Measurements from ENCODE around the gene SAMD3. TPM values are rescaled to one million over a fixed set of nuclear protein-coding genes. Genes with fewer than 3 reads are reported as not detected.
"Not testable (repeated sequence)": the region's sequence is repeated elsewhere in the genome, so short reads cannot be mapped to it uniquely, and the experiment has no call there.

The SAMD3 gene
- total and polyA plus RNA-seq, 8 donors, result 0.19 to 5.9 (median 1.4) TPM

DNA sequence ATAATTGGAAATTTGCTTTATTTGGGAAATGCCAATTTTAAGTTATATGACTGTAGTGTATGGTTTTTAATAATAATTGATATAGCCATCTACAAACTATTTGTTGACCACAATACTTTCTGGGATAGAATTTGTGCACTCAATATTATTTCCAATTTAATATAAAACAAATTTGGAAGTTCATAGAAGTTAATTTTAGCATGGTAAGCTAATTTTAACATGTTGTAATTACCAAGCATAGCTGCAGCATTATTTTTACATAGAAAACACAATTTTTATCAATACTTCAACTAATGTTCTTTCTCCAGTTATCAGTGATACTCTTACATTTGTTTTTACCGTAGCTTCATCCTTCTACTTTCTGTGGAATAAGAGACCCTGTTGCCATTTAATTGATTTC, 103.5 kb downstream of the SAMD3 start:
- Histone ChIP-seq H3K4me1 (no peaks in the 10 kb centered on the region), H3K9me3 (no peaks in the 10 kb centered on the region), H3K27me3 (no peaks in the 10 kb centered on the region), H3K27ac (no peak overlapping the region), H3K4me3 (no peak overlapping the region), H3K36me3 (no peaks in the 10 kb centered on the region)
- WGBS, 2 donors, result 95 to 100% methylated on average over 1 of the region's 1 CpG
- ATAC-seq, result no peak
- FAIRE-seq, result no peak
- intact Hi-C loops (cut with DNase I), result no loop called here
- TF ChIP-seq, protein P1, sequence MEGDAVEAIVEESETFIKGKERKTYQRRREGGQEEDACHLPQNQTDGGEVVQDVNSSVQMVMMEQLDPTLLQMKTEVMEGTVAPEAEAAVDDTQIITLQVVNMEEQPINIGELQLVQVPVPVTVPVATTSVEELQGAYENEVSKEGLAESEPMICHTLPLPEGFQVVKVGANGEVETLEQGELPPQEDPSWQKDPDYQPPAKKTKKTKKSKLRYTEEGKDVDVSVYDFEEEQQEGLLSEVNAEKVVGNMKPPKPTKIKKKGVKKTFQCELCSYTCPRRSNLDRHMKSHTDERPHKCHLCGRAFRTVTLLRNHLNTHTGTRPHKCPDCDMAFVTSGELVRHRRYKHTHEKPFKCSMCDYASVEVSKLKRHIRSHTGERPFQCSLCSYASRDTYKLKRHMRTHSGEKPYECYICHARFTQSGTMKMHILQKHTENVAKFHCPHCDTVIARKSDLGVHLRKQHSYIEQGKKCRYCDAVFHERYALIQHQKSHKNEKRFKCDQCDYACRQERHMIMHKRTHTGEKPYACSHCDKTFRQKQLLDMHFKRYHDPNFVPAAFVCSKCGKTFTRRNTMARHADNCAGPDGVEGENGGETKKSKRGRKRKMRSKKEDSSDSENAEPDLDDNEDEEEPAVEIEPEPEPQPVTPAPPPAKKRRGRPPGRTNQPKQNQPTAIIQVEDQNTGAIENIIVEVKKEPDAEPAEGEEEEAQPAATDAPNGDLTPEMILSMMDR (IDR thresholded peaks at IDR 0.05), result no peak
- DNase-seq, result no peak

DNA sequence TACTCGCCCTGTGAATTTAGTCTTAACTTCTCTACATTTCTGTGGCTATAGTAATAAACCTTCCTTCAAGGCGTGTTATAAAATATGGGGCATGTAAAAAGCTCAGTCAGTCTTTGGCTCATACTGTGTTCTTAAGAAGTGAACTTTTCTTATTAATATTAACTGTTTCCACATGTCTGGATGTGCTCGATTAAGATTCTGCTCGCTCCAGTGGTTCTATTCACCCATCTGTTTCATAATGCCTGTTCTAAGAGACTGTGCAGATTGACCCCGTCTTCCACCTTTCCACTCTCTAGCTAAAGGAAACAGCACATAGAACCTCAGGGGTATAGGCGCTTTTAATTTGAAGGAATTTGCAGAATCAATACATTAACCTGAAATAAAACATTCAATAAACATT, 104.5 kb downstream of the SAMD3 start:
- Histone ChIP-seq H3K4me1 (no peaks in the 10 kb centered on the region), H3K4me3 (no peak overlapping the region), H3K36me3 (no peaks in the 10 kb centered on the region), H3K27me3 (no peaks in the 10 kb centered on the region), H3K9me3 (no peaks in the 10 kb centered on the region), H3K27ac (no peak overlapping the region)
- no peak for FAIRE-seq
- no peak for ATAC-seq
- intact Hi-C loops (cut with DNase I), result no loop called here
- 89 to 93% methylated on average over 6 of the region's 6 CpGs for WGBS, 2 donors
- DNase-seq, result no peak
- TF ChIP-seq, protein P1 (IDR thresholded peaks at IDR 0.05), result no peak

DNA sequence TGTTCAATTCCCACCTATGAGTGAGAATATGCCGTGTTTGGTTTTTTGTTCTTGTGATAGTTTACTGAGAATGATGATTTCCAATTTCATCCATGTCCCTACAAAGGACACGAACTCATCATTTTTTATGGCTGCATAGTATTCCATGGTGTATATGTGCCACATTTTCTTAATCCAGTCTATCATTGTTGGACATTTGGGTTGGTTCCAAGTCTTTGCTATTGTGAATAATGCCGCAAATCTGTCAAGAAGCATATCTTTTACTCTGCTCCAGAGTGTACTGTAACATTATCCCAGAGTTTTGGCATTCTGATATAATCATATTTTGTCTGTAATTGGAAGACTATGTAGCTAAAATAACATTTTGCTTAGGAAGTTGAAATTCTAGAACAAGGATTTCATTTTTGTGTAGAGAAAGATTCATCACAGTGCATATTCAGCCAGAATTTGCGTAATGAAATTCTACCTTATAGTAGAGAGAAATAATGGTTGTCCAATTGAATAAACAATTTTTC, 105.5 kb downstream of the SAMD3 start:
- DNase-seq; H3K9me3 ChIP-seq; H3K4me1 ChIP-seq; H3K27me3 ChIP-seq; H3K27ac ChIP-seq; H3K4me3 ChIP-seq; FAIRE-seq; intact Hi-C loops (cut with DNase I); ATAC-seq; H3K36me3 ChIP-seq: not testable (repeated sequence)
- WGBS, 2 donors, result 94 to 99% methylated on average over 2 of the region's 4 CpGs

DNA sequence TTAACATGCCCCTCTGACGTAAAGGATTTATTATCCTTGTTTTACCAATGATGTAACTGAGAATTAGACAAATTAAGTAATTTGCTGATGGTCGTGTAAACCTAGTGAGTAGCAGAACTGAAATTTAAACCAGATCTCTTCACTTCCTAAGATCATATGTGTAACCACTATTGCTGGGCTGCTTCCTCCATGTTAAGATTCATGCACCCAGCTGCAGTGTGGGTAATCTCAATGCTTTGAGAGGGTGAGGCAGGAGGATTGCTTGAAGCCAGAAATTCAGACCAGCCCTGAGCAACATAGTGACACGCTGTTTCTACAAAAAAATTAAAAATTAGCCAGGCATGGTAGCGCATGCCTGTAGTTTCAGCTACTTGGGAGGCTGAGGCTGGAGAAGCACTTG, 106.5 kb downstream of the SAMD3 start:
- intact Hi-C loops (cut with DNase I), result no loop called here
- H3K27me3 ChIP-seq, result no peaks in the 10 kb centered on the region
- no peaks in the 10 kb centered on the region for H3K4me1 ChIP-seq
- H3K9me3 ChIP-seq, result no peaks in the 10 kb centered on the region
- H3K36me3 ChIP-seq, result no peaks in the 10 kb centered on the region
- no peak for DNase-seq
- TF ChIP-seq, protein P1 (IDR thresholded peaks at IDR 0.05), result no peak
- FAIRE-seq, result no peak
- H3K4me3 ChIP-seq, result no peak overlapping the region
- no peak overlapping the region for H3K27ac ChIP-seq
- WGBS, 2 donors, result 82 to 88% methylated on average over 4 of the region's 4 CpGs
- no peak for ATAC-seq

DNA sequence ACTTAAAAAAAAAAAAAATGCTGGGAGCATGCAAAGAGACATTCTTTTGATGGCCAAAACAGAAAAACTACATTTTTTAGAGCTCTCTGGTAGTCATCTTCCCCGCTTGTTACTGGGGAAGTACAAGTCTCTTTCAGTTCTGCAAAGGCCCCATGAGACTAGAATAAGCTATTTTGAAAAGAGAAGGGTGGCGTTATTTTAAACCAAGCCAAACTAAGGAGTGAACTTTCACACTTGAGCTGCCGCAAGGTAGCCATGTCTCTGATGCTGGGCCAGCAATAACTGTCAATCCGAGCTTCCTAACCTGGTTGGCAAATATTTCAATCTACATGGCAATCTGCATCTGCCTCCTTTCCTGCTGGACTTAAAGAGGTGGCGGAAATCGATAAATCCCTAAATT, 107.7 kb downstream of the SAMD3 start:
- Histone ChIP-seq H3K9me3 (no peaks in the 10 kb centered on the region), H3K36me3 (no peaks in the 10 kb centered on the region), H3K27ac (no peak overlapping the region), H3K4me1 (no peaks in the 10 kb centered on the region), H3K4me3 (no peak overlapping the region), H3K27me3 (no peaks in the 10 kb centered on the region)
- DNase-seq (no peak), FAIRE-seq (no peak), ATAC-seq (no peak)
- WGBS, 2 donors, result 86 to 91% methylated on average over 6 of the region's 6 CpGs
- intact Hi-C loops (cut with DNase I), result no loop called here
- TF ChIP-seq, protein P1 (IDR thresholded peaks at IDR 0.05), result no peak
